ENCODE data around the gene BUB1.
A peak's percentile ranks its signal among the peaks of the same experiment; 100 is the strongest.
"Not testable (repeated sequence)": the region's sequence is repeated elsewhere in the genome, so short reads cannot be mapped to it uniquely, and the experiment has no call there.

Gene BUB1

GRCh38 chr2:110653861-110654260, 24.0 kb downstream of the BUB1 start:
- DNase-seq, result no peak

GRCh38 chr2:110650346-110650745, 27.5 kb downstream of the BUB1 start:
- DNase-seq, result no peak

- no peak for DNase-seq
Measured at GRCh38 chr2:110647777-110648176, 30.1 kb downstream of the BUB1 start.

- DNase-seq, result no peak
Measured at GRCh38 chr2:110645616-110646015, 32.2 kb downstream of the BUB1 start.

GRCh38 chr2:110644357-110644756, 33.5 kb downstream of the BUB1 start:
- no peak for DNase-seq

GRCh38 chr2:110642360-110642759, 35.5 kb downstream of the BUB1 start:
- no peak for DNase-seq

- DNase-seq, result no peak
Measured at GRCh38 chr2:110639972-110640371, 37.9 kb downstream of the BUB1 start.

GRCh38 chr2:110638952-110639695, 38.7 kb downstream of the BUB1 start:
- DNase-seq, result no peak

- DNase-seq, result no peak
Measured at GRCh38 chr2:110638004-110638403, 39.9 kb downstream of the BUB1 start.

GRCh38 chr2:110637093-110637492, 40.8 kb downstream of the BUB1 start:
- no peak for DNase-seq

- not testable (repeated sequence) for DNase-seq
Measured at GRCh38 chr2:110635949-110636628, 41.8 kb downstream of the BUB1 start.

- not testable (repeated sequence) for DNase-seq
Measured at GRCh38 chr2:110627348-110627747, 50.5 kb downstream of the BUB1 start.

GRCh38 chr2:110619326-110619939, 58.4 kb downstream of the BUB1 start:
- DNase-seq, result not testable (repeated sequence)

- not testable (repeated sequence) for DNase-seq
Measured at GRCh38 chr2:110613927-110614326, 63.9 kb downstream of the BUB1 start.

GRCh38 chr2:110610613-110611250, 67.1 kb downstream of the BUB1 start:
- DNase-seq, result peak; percentile 20

GRCh38 chr2:110609843-110610612, 67.8 kb downstream of the BUB1 start:
- DNase-seq, result not testable (repeated sequence)

- not testable (repeated sequence) for DNase-seq
Measured at GRCh38 chr2:110608788-110609502, 68.9 kb downstream of the BUB1 start.

- not testable (repeated sequence) for DNase-seq
Measured at GRCh38 chr2:110605057-110605456, 72.8 kb downstream of the BUB1 start.

GRCh38 chr2:110603917-110604591, 73.8 kb downstream of the BUB1 start:
- not testable (repeated sequence) for DNase-seq

- not testable (repeated sequence) for DNase-seq
Measured at GRCh38 chr2:110602139-110602538, 75.7 kb downstream of the BUB1 start.

- not testable (repeated sequence) for DNase-seq
Measured at GRCh38 chr2:110591973-110592372, 85.9 kb downstream of the BUB1 start.
